ENCODE results near the gene ST6GAL2.

The ST6GAL2 gene, protein sequence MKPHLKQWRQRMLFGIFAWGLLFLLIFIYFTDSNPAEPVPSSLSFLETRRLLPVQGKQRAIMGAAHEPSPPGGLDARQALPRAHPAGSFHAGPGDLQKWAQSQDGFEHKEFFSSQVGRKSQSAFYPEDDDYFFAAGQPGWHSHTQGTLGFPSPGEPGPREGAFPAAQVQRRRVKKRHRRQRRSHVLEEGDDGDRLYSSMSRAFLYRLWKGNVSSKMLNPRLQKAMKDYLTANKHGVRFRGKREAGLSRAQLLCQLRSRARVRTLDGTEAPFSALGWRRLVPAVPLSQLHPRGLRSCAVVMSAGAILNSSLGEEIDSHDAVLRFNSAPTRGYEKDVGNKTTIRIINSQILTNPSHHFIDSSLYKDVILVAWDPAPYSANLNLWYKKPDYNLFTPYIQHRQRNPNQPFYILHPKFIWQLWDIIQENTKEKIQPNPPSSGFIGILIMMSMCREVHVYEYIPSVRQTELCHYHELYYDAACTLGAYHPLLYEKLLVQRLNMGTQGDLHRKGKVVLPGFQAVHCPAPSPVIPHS

GRCh38 chr2:106885971-106886915 lies at the start of gene ST6GAL2:
Gene ST6GAL2, minus strand, starts transcription at chr2:106886167. Its CDS starts 42,190 bp downstream, at chr2:106843977.
- DNase-seq (ENCODE audit: low read depth), result no peak

GRCh38 chr2:106932644-106933043 lies 46.7 kb upstream of the ST6GAL2 start:
- no peak for DNase-seq (ENCODE audit: low read depth)

- DNase-seq (ENCODE audit: low read depth), result peak; percentile 55
These were observed 45.9 kb upstream of the ST6GAL2 start for GRCh38 chr2:106931717-106932335.

- no peak for DNase-seq (ENCODE audit: low read depth)
These were observed 35.5 kb upstream of the ST6GAL2 start for GRCh38 chr2:106921451-106921850.

DNA sequence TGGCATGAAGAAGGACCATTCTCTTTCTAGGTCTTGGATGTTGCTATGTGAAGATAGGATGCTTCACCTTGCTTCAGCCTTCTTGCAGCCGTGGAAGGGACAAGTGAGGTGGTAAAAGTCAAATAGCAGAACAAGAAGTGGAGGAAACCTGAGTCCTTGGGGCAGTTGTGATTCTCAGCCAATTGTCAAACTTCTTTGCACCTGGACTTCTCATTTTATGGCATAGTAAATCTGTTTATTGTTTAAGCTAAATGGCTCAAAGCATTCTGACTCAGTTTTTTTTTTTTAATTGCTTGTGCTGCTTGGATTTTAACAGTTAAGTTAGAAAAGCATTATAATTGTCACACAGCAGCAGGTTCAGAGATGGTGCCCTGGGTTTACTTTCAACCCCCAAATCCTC lies 33.0 kb upstream of the ST6GAL2 start:
- no peak for DNase-seq (ENCODE audit: low read depth)

- no peak for DNase-seq (ENCODE audit: low read depth)
These were observed 18.3 kb upstream of the ST6GAL2 start for GRCh38 chr2:106904242-106904641.

GRCh38 chr2:106899786-106900530 lies 14.0 kb upstream of the ST6GAL2 start:
- no peak for DNase-seq (ENCODE audit: low read depth)

- peak; percentile 38 for DNase-seq (ENCODE audit: low read depth)
These were observed 8.6 kb upstream of the ST6GAL2 start for GRCh38 chr2:106894545-106894944.

DNA sequence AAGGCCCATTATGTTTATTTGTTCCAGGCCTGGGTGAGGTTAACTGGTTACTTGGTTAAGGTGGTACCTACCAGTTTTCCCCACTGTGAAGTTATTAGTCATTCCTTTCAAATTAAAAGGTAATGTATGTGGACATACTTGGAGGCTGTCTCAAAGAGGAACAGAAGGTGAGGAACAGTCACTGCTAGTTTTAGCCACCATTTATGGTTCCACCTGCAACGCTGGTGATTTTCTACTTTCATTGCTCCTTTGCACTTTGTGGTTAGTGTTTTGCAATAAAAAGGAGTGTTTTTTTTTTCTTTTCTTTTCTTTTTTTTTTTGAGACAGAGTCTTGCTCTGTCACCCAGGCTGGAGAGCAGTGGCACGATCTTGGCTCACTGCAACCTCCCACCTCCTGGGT lies 6.1 kb upstream of the ST6GAL2 start:
- DNase-seq (ENCODE audit: low read depth), result no peak

GRCh38 chr2:106890606-106891005 lies 4.6 kb upstream of the ST6GAL2 start:
- DNase-seq (ENCODE audit: low read depth), result no peak

GRCh38 chr2:106886916-106887758 lies 1.2 kb upstream of the ST6GAL2 start:
- DNase-seq (ENCODE audit: low read depth), result no peak

DNA sequence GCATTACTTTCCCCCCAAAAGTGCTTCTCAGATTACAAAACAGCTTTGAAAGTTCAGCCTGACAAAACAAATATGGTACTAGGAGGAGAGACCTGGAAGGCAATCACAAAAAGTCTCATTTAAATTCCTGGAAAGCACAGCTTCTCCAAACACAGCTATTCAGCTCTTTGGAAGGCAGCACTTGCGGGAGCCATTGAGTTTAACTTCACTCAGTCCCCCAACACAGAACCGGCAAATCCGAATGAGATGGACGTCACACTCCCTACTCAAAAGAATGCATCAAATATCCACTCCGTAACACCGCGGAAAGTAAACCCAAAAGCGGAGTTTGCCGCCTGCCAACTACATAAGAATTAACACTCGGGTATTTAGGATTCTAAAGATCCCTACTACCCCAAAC lies 638 bp downstream of the ST6GAL2 start:
- no peak for DNase-seq (ENCODE audit: low read depth)

GRCh38 chr2:106882673-106883072 lies 3.3 kb downstream of the ST6GAL2 start:
- DNase-seq (ENCODE audit: low read depth), result no peak

- no peak for DNase-seq (ENCODE audit: low read depth)
These were observed 7.8 kb downstream of the ST6GAL2 start for GRCh38 chr2:106878206-106878605.

GRCh38 chr2:106876699-106877098 lies 9.3 kb downstream of the ST6GAL2 start:
- DNase-seq (ENCODE audit: low read depth), result no peak

GRCh38 chr2:106869512-106870275 lies 16.3 kb downstream of the ST6GAL2 start:
- DNase-seq (ENCODE audit: low read depth), result no peak

DNA sequence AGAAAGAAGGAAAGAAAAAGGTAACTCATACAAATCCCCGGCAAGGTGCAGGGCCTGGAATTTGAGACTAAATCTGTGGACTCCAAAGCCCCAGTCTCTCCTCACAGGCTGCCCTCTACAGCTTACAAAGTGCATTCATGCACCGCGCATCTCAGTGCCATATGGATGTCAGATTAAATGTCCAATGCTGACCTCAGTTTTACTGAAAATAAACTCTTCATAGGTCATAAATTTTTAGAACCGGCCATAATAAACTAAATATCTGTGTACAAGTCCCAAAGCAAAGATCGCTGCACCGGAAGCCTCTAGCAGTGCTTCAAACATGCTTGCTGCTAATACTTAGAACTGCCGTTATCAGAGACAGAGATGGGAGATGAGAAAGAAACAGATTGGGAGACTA lies 17.7 kb downstream of the ST6GAL2 start:
- DNase-seq (ENCODE audit: low read depth), result no peak

- no peak for DNase-seq (ENCODE audit: low read depth)
These were observed 18.6 kb downstream of the ST6GAL2 start for GRCh38 chr2:106867196-106867953.

DNA sequence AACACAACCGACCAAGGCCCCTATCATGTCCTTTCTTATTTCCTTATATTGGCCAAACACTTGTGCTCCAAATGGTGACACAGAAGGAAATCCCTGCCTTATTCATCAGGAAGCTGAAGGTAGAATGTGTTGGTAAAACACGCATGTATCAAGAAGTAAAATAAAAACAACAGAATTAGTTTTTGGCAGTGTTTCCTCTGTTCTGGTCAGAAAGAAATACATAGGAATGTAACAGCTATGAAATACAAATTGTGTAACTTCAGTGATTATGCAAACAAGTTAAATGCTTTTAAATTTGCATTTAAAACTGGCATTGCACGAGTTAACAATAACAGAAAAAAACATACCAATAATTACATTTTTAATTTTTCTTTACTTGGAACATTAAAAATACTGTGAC lies 19.3 kb downstream of the ST6GAL2 start:
- DNase-seq (ENCODE audit: low read depth), result peak; percentile 51
